Measurements from ENCODE around the gene ZFP69. TPM values are rescaled to one million over a fixed set of nuclear protein-coding genes. Genes with fewer than 3 reads are reported as not detected.

Gene ZFP69
- 1 to 10 TPM; 4.3 to 6.4 TPM for total RNA-seq
- long read RNA-seq, donor 1, partial matches to known transcripts = 0 of 2 reads
- long read RNA-seq, donor 1, other reads (novel, unspliced or antisense) = 0 of 2 reads
- long read RNA-seq, donor 2 = 0 reads

GRCh38 chr1:40476924-40477677, at the start of gene ZFP69:
ZFP69 (plus strand) TSS chr1:40477290; CDS start chr1:40479362, 2,072 bp downstream.
- DNase-seq (ENCODE audit: low spot score) = peak; percentile 89
- intact Hi-C loops (cut with DNase I) = no loop called here

GRCh38 chr1:40431385-40431784, 45.7 kb upstream of the ZFP69 start:
- DNase-seq (ENCODE audit: low spot score) = no peak
- intact Hi-C loops (cut with DNase I) = no loop called here

DNA sequence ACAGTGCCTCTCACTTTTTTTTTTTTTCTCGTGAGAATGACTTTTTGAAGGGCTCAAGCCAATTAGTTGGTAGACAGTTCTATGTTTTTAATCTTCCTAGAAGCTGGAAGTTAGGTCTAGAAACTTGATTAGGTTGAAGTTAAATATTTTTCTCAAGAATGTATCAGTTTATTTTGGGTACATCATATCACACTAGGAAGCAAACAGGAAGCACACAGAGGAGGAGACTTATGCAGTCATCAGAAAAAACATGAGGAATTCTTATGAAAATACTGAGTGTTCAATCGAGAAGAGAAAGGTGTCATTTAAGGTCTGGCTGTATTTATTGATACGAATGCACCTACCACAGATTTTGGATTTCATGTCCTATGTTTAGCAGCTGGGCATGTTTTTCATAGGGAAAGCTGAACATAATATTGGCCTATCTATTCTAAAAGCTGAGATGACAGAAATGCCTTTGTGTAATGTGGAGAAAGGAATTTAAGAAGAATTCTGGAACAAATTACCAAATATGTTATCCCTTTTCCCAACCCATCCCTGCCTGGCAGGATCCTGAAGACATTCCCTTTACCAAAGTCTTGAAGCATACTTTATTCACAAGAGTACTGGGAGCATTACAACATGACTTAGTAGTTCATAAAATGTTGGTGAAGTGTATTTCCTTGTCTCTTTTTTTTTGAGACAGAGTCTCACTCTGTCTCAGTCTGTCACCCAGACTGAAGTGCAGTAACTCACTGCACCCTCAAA, 44.3 kb upstream of the ZFP69 start:
- intact Hi-C loops (cut with DNase I) = no loop called here
- DNase-seq (ENCODE audit: low spot score) = no peak

DNA sequence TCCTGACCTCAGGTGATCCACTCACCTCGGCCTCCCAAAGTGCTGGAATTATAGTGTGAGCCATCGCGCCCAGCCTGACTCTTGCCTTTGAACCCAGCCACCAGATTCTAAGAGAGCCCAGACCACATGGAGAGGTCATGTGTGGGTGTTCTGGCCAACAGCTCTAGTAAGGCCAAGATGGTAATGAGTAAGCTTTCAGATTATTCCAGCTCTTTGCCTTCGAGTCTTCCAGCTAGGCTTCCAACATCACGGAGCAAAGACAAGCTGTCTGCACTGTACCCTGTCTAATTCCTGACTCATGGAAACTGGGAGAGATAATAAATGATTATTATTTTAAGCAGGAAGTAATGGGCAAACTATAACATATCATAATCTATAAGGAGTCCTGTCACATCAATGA, 41.6 kb upstream of the ZFP69 start:
- intact Hi-C loops (cut with DNase I) = no loop called here
- no peak for DNase-seq (ENCODE audit: low spot score)

DNA sequence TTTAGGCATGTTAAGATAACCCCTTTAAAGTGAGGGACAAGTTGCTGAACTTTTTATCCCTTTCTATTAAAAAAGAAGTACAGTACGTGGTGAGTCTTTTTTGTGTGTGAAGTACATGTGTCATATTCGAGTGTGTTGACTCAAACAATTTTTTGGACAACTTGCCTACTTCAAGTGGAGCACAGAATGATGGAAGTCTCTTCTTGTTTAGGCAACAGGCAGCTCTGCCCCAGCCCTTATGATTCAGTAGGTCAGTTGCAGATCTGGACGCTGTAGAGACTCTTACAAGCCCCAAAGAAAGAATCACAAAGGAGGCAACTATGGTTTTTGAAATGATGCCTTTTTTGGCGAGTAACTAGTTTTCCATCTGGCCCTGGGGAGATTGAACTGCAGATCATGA, 41.2 kb upstream of the ZFP69 start:
- DNase-seq (ENCODE audit: low spot score) = no peak
- intact Hi-C loops (cut with DNase I) = no loop called here

DNA sequence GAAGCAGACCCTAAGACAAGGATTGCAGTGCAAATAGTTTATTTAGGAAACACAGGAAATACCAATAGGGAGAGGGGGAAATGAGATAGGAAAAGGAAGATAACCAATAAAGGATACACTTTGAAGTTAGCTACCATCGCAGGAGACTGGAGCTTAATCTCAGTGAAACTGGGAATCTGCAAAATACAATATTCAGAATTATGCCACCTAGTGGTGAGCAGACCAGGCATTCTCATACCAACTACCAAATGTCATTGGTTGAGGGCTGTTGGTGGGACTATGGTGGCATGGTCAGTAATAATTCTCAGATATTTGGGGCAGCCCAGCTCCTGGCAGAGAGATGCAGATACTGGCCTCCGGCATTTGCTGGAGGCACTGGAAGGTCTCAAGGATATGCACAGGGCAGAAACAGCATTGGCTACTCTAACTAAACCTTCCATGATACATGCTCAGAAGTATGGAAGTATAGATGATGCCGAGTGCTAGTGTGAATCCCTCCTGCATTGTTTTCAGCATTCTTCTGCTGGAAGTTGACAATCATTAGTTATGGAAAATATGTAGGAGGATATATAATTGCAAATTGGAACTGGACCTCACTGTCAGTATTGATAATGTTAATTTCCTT, 38.6 kb upstream of the ZFP69 start:
- DNase-seq (ENCODE audit: low spot score) = no peak

DNA sequence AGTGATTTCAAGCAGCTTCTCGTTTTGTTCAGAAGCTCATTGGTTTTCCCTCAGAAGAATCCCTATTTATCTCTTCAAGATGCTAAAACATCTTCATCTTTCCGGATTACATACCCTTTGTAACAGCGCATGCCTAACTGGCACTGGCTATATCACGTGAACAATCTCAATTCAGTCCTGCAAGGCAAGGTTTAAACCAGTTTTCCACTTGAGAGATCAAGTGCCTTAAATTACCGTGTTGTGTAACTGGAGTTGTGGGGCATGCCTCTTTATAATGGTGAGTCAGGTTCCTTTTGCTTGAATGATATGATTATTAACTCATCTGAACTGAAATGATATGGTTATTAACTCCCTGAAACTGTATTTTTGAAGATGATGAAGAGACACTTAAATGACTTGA, 37.8 kb upstream of the ZFP69 start:
- intact Hi-C loops (cut with DNase I) = no loop called here

More for the DNA sequence above, 38.6 kb upstream of the ZFP69 start:
- intact Hi-C loops (cut with DNase I) = no loop called here

GRCh38 chr1:40449684-40450494, 27.2 kb upstream of the ZFP69 start, which contains the start of gene ZFP69B:
ZFP69B (plus strand) TSS chr1:40450476; CDS start chr1:40450962, 486 bp downstream.
- intact Hi-C loops (cut with DNase I) = no loop called here
- DNase-seq (ENCODE audit: low spot score) = peak; percentile 97

More for the DNA sequence above, 37.8 kb upstream of the ZFP69 start:
- DNase-seq (ENCODE audit: low spot score) = no peak

- no peak for DNase-seq (ENCODE audit: low spot score)
- intact Hi-C loops (cut with DNase I) = no loop called here
These were observed 26.4 kb upstream of the ZFP69 start for GRCh38 chr1:40450495-40451237.

GRCh38 chr1:40451238-40451585, 25.9 kb upstream of the ZFP69 start:
- intact Hi-C loops (cut with DNase I) = no loop called here
- no peak for DNase-seq (ENCODE audit: low spot score)

DNA sequence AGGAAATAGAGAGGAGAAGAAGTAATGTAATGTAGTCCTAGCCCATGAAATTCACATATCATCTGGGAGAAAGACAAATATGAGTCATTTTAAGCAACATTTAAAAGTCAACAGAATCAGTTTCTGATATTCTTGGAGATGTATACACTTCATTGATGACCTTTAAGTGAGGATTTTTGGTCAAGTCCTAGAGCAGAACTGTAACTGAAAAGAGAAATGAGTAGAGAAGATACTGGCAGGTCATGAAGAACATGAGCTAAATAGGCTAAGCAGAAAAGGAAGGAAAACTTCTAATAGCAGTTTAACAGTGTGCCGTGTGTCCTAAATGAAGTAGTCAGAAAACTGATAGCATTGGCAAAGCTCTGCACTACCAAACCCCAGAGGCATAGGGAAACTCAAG, 22.2 kb upstream of the ZFP69 start:
- intact Hi-C loops (cut with DNase I) = no loop called here
- no peak for DNase-seq (ENCODE audit: low spot score)

DNA sequence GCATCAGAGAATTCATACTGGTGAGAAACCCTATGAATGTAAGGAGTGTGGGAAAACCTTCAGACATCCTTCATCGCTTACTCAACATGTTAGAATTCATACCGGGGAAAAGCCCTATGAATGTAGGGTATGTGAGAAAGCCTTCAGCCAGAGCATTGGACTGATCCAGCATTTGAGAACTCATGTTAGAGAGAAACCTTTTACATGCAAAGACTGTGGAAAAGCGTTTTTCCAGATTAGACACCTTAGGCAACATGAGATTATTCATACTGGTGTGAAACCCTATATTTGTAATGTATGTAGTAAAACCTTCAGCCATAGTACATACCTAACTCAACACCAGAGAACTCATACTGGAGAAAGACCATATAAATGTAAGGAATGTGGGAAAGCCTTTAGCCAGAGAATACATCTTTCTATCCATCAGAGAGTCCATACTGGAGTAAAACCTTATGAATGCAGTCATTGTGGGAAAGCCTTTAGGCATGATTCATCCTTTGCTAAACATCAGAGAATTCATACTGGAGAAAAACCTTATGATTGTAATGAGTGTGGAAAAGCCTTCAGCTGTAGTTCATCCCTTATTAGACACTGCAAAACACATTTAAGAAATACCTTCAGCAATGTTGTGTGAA, 14.0 kb upstream of the ZFP69 start:
- no peak for DNase-seq (ENCODE audit: low spot score)
- intact Hi-C loops (cut with DNase I) = no loop called here

DNA sequence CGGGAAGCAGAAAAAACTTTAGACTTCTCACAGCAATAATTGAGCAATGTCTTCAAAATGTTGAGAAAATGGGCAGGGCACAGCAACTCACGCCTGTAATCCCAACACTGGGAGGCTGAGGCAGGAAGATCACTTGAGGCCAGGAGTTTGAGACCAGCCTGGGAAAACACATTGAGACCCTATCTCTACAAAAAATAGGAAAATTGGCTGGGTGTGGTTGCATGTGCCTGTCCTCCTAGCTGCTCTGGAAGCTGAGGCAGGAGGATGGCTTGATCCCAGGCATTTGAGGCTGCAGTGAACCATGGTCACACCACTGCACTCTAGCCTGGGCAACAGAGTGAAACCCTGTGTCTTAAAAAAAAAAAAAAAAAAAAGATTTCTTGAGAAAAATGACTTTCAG, 7.8 kb upstream of the ZFP69 start:
- intact Hi-C loops (cut with DNase I) = no loop called here
- no peak for DNase-seq (ENCODE audit: low spot score)

DNA sequence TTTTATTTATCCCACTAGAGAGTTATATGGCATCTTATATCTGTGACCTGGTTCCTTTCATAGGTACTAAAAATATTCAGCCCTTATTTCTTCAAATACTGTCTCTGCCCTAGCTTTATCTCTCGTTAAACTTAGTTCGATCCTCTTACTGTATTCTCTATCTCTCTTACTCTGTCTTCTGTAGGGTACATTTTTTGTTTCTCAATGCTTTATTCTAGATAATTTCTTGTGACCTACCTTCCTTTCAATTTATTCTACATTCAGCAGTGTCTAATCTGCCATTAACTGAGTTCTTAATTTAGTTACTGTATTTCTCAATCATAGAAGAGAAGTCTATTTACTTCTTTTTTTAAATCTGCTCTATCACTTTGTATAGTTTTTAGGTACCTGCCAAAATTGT, 1.8 kb upstream of the ZFP69 start:
- intact Hi-C loops (cut with DNase I) = no loop called here
- DNase-seq (ENCODE audit: low spot score) = no peak

- intact Hi-C loops (cut with DNase I) = no loop called here
- DNase-seq (ENCODE audit: low spot score) = no peak
These were observed 576 bp downstream of the ZFP69 start for GRCh38 chr1:40477678-40478053.

DNA sequence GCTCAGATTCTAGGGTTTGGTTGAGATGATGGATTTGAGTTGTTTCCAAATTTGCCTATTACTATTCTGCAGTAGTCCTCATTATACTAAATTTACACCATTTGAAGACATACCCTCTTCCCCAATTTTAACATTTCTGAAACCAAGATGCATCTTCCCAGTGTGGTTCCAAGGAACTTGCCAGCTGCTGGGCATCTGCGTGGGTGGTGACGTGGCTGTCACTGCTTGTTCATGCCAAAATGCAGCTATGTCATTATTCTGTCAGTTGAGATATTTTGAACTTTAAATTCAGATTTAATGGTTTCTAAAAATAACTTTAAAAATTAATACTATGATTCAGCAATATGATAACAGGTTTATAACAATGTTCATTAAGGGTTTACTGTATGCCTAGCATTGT, 1.2 kb downstream of the ZFP69 start:
- intact Hi-C loops (cut with DNase I) = no loop called here

DNA sequence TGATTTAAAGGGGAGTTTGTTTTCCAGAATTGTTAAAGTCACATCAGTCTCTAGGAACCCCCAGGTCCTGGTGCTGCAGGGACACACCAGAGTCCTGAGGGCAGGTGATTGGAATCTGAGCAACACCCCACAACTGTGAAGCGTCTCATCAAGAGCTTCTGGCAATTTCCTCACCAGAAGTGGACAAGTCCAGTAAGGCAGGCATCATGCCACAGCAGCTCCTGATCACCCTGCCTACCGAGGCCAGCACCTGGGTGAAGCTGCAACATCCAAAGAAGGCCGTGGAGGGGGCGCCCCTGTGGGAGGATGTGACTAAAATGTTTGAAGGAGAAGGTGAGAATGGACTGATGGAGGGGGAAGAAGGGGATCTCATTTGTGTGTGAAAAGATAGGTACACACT, 2.1 kb downstream of the ZFP69 start:
- intact Hi-C loops (cut with DNase I) = no loop called here
- no peak for DNase-seq (ENCODE audit: low spot score)

More for the DNA sequence above, 1.2 kb downstream of the ZFP69 start:
- no peak for DNase-seq (ENCODE audit: low spot score)

- DNase-seq (ENCODE audit: low spot score) = no peak
- intact Hi-C loops (cut with DNase I) = no loop called here
These were observed 18.3 kb downstream of the ZFP69 start for GRCh38 chr1:40495315-40495903.

Data from posterior vena cava (tissue), 2 donors.